Dendritic cell treated with granulocyte-macrophage colony-stimulating factor and Interleukin-4, amounts not matched to agents 40 ng/mL and 50 ng/mL, for 4 days (primary cell): ENCODE measurements around the gene ZFR2.

Experiments used
- H3K27ac Mint-ChIP-seq: one replicate; pipeline ENCODE4 v1.8.0; 2022; ENCODE audit warnings: mild to moderate bottlenecking, mixed read lengths
- H3K27me3 Mint-ChIP-seq: one replicate; pipeline ENCODE4 v1.8.0; 2022; ENCODE audit warnings: mild to moderate bottlenecking, mixed read lengths
- H3K36me3 Mint-ChIP-seq: one replicate; pipeline ENCODE4 v1.8.0; 2022; ENCODE audit warnings: low read depth, mixed read lengths
- H3K4me1 Mint-ChIP-seq: one replicate; pipeline ENCODE4 v1.8.0; 2022; ENCODE audit warnings: low read depth, mixed read lengths
- H3K4me3 Mint-ChIP-seq: one replicate; pipeline ENCODE4 v1.8.0; 2022; ENCODE audit warnings: mild to moderate bottlenecking, moderate library complexity, mixed read lengths
- H3K9me3 Mint-ChIP-seq: one replicate; pipeline ENCODE4 v1.8.0; 2022; ENCODE audit warnings: mixed read lengths
- intact Hi-C: fragments of 100-400 bp; cut with micrococcal nuclease; formaldehyde crosslinking; loops from one replicate; pipeline ENCODE4 v1.15.0; 2022

The ZFR2 gene

GRCh38 chr19:3837922-3838321 is 30.9 kb downstream of the ZFR2 start:
- Mint-ChIP-seq H3K36me3 (no peaks in the 10 kb centered on the region), H3K9me3 (peaks cover 14% of the 10 kb centered on the region), H3K27me3 (peaks cover 1% of the 10 kb centered on the region), H3K4me3 (no peak overlapping the region), H3K27ac (no peak overlapping the region), H3K4me1 (no peaks in the 10 kb centered on the region)
- intact Hi-C loops, result no loop called here

GRCh38 chr19:3837332-3837731 is 31.5 kb downstream of the ZFR2 start:
- H3K4me3 Mint-ChIP-seq, result no peak overlapping the region
- H3K27me3 Mint-ChIP-seq, result peaks cover 1% of the 10 kb centered on the region
- H3K27ac Mint-ChIP-seq, result no peak overlapping the region
- H3K36me3 Mint-ChIP-seq, result no peaks in the 10 kb centered on the region
- H3K9me3 Mint-ChIP-seq, result peaks cover 14% of the 10 kb centered on the region
- intact Hi-C loops, result no loop called here
- H3K4me1 Mint-ChIP-seq, result no peaks in the 10 kb centered on the region

GRCh38 chr19:3836887-3837286 is 32.0 kb downstream of the ZFR2 start:
- H3K27me3 Mint-ChIP-seq, result peaks cover 3% of the 10 kb centered on the region
- no peak overlapping the region for H3K27ac Mint-ChIP-seq
- peaks cover 14% of the 10 kb centered on the region for H3K9me3 Mint-ChIP-seq
- no peaks in the 10 kb centered on the region for H3K4me1 Mint-ChIP-seq
- intact Hi-C loops, result no loop called here
- no peak overlapping the region for H3K4me3 Mint-ChIP-seq
- no peaks in the 10 kb centered on the region for H3K36me3 Mint-ChIP-seq

- no peaks in the 10 kb centered on the region for H3K4me1 Mint-ChIP-seq
- H3K9me3 Mint-ChIP-seq, result peaks cover 14% of the 10 kb centered on the region
- no peaks in the 10 kb centered on the region for H3K36me3 Mint-ChIP-seq
- peaks cover 11% of the 10 kb centered on the region for H3K27me3 Mint-ChIP-seq
- intact Hi-C loops, result no loop called here
- no peak overlapping the region for H3K4me3 Mint-ChIP-seq
- H3K27ac Mint-ChIP-seq, result no peak overlapping the region
Measured at GRCh38 chr19:3835055-3835435, 33.8 kb downstream of the ZFR2 start.

GRCh38 chr19:3834349-3835054 is 34.3 kb downstream of the ZFR2 start:
- intact Hi-C loops, result no loop called here
- H3K27me3 Mint-ChIP-seq, result peaks cover 11% of the 10 kb centered on the region
- no peak overlapping the region for H3K27ac Mint-ChIP-seq
- no peaks in the 10 kb centered on the region for H3K36me3 Mint-ChIP-seq
- H3K4me1 Mint-ChIP-seq, result no peaks in the 10 kb centered on the region
- no peak overlapping the region for H3K4me3 Mint-ChIP-seq
- peaks cover 14% of the 10 kb centered on the region for H3K9me3 Mint-ChIP-seq

- Mint-ChIP-seq H3K4me1 (peaks cover under 1% of the 10 kb centered on the region), H3K27me3 (peaks cover 11% of the 10 kb centered on the region), H3K4me3 (no peak overlapping the region), H3K36me3 (no peaks in the 10 kb centered on the region), H3K27ac (no peak overlapping the region), H3K9me3 (peaks cover 14% of the 10 kb centered on the region)
- intact Hi-C loops, result no loop called here
Measured at GRCh38 chr19:3833578-3834348, 35.1 kb downstream of the ZFR2 start.

GRCh38 chr19:3832001-3832400 is 36.8 kb downstream of the ZFR2 start:
- intact Hi-C loops, result no loop called here
- H3K27ac Mint-ChIP-seq, result no peak overlapping the region
- H3K9me3 Mint-ChIP-seq, result no peaks in the 10 kb centered on the region
- H3K27me3 Mint-ChIP-seq, result peaks cover 11% of the 10 kb centered on the region
- no peak overlapping the region for H3K4me3 Mint-ChIP-seq
- H3K4me1 Mint-ChIP-seq, result peaks cover 7% of the 10 kb centered on the region
- no peaks in the 10 kb centered on the region for H3K36me3 Mint-ChIP-seq

GRCh38 chr19:3831601-3832000 is 37.2 kb downstream of the ZFR2 start:
- intact Hi-C loops, result no loop called here
- Mint-ChIP-seq H3K36me3 (no peaks in the 10 kb centered on the region), H3K27me3 (peaks cover 11% of the 10 kb centered on the region), H3K27ac (no peak overlapping the region), H3K4me3 (no peak overlapping the region), H3K9me3 (no peaks in the 10 kb centered on the region), H3K4me1 (peaks cover 7% of the 10 kb centered on the region)

- Mint-ChIP-seq H3K4me3 (no peak overlapping the region), H3K27ac (no peak overlapping the region), H3K4me1 (peaks cover 7% of the 10 kb centered on the region), H3K9me3 (no peaks in the 10 kb centered on the region), H3K27me3 (peaks cover 16% of the 10 kb centered on the region), H3K36me3 (no peaks in the 10 kb centered on the region)
- intact Hi-C loops, result no loop called here
Measured at GRCh38 chr19:3830621-3831589, 37.9 kb downstream of the ZFR2 start.

- H3K27me3 Mint-ChIP-seq, result peaks cover 30% of the 10 kb centered on the region
- no peak overlapping the region for H3K4me3 Mint-ChIP-seq
- no peaks in the 10 kb centered on the region for H3K9me3 Mint-ChIP-seq
- intact Hi-C loops, result no loop called here
- no peak overlapping the region for H3K27ac Mint-ChIP-seq
- peaks cover 7% of the 10 kb centered on the region for H3K4me1 Mint-ChIP-seq
- H3K36me3 Mint-ChIP-seq, result no peaks in the 10 kb centered on the region
Measured at GRCh38 chr19:3827306-3827705, 41.5 kb downstream of the ZFR2 start.

- Mint-ChIP-seq H3K4me3 (no peak overlapping the region), H3K36me3 (no peaks in the 10 kb centered on the region), H3K27ac (peak overlapping the region; percentile 47), H3K27me3 (peaks cover 30% of the 10 kb centered on the region), H3K4me1 (peaks cover 14% of the 10 kb centered on the region), H3K9me3 (no peaks in the 10 kb centered on the region)
- intact Hi-C loops, result no loop called here
Measured at GRCh38 chr19:3826163-3826562, 42.7 kb downstream of the ZFR2 start.

GRCh38 chr19:3825286-3825956 is 43.4 kb downstream of the ZFR2 start:
- H3K27ac Mint-ChIP-seq, result no peak overlapping the region
- H3K4me3 Mint-ChIP-seq, result no peak overlapping the region
- H3K4me1 Mint-ChIP-seq, result peaks cover 16% of the 10 kb centered on the region
- intact Hi-C loops, result no loop called here
- H3K9me3 Mint-ChIP-seq, result no peaks in the 10 kb centered on the region
- H3K27me3 Mint-ChIP-seq, result peaks cover 30% of the 10 kb centered on the region
- no peaks in the 10 kb centered on the region for H3K36me3 Mint-ChIP-seq

GRCh38 chr19:3823350-3823713 is 45.5 kb downstream of the ZFR2 start:
- peaks cover 35% of the 10 kb centered on the region for H3K27me3 Mint-ChIP-seq
- no peaks in the 10 kb centered on the region for H3K36me3 Mint-ChIP-seq
- intact Hi-C loops, result loop anchor here (5.0 kb wide), 1 partner anchor 61 kb away; the partner anchor contains the start of genes APBA3 and MRPL54
- no peak overlapping the region for H3K4me3 Mint-ChIP-seq
- no peaks in the 10 kb centered on the region for H3K9me3 Mint-ChIP-seq
- H3K27ac Mint-ChIP-seq, result no peak overlapping the region
- H3K4me1 Mint-ChIP-seq, result peaks cover 29% of the 10 kb centered on the region
